GM19023 (cell line): ENCODE data around the gene APOC3.

ENCODE experiments used
- ATAC-seq: cut with Tn5 transposase; IDR thresholded peaks from one replicate; pipeline ENCODE4 v1.9.1; 2021; ENCODE audit warnings: mild to moderate bottlenecking, moderate library complexity; ENCODE audit not compliant: unreplicated experiment

Gene APOC3

GRCh38 chr11:116869610-116870009 is 39.9 kb downstream of the APOC3 start:
- ATAC-seq, result no peak

- ATAC-seq, result no peak
These were observed 40.3 kb downstream of the APOC3 start for GRCh38 chr11:116870054-116870453.

GRCh38 chr11:116871248-116871647 is 41.5 kb downstream of the APOC3 start:
- ATAC-seq, result no peak

- ATAC-seq, result no peak
These were observed 43.7 kb downstream of the APOC3 start for GRCh38 chr11:116873381-116873780.

GRCh38 chr11:116874251-116874650 is 44.5 kb downstream of the APOC3 start:
- ATAC-seq, result no peak

- no peak for ATAC-seq
These were observed 45.5 kb downstream of the APOC3 start for GRCh38 chr11:116875194-116875593.

GRCh38 chr11:116876656-116877055 is 46.9 kb downstream of the APOC3 start:
- no peak for ATAC-seq

GRCh38 chr11:116879800-116880625 is 50.3 kb downstream of the APOC3 start:
- no peak for ATAC-seq

GRCh38 chr11:116881143-116881542 is 51.4 kb downstream of the APOC3 start:
- ATAC-seq, result no peak

- no peak for ATAC-seq
These were observed 52.7 kb downstream of the APOC3 start for GRCh38 chr11:116882386-116882785.
